Keratinocyte (primary cell): ENCODE data around the gene RAE1. TPM values are rescaled to one million over a fixed set of nuclear protein-coding genes. Genes with fewer than 3 reads are reported as not detected.

Experiments
- DNase-seq: peaks from one replicate; pipeline ENCODE4 v3.0.0-alpha.2; 2011; ENCODE audit warnings: low read depth, missing footprints, low spot score
- FAIRE-seq: peaks from 2 replicates; lab custom pipeline; 2011; peaks lifted over from hg19 to GRCh38; lab: Jason Lieb, UNC
- H2AFZ ChIP-seq: 2 replicates; pipeline ENCODE4 v1.6.0; 2012; ENCODE audit warnings: low read length, control low read depth, inconsistent platforms; ENCODE audit not compliant: control insufficient read depth
- H3K27ac ChIP-seq: 2 replicates; pipeline ENCODE4 v1.5.1; 2011; ENCODE audit warnings: low read length; ENCODE audit not compliant: control insufficient read depth, insufficient read depth
- H3K27me3 ChIP-seq: 3 replicates; pipeline ENCODE4 v1.6.0; 2011; ENCODE audit warnings: low read length; ENCODE audit not compliant: control insufficient read depth, insufficient read depth; ENCODE audit errors: extremely low read depth
- H3K36me3 ChIP-seq, 2 experiments: 2 replicates in 1 of 2; 3 replicates in 1 of 2; pipeline ENCODE4 v1.5.1; 2011; ENCODE audit warnings: low read length in 2 of 2, mild to moderate bottlenecking in 1 of 2; ENCODE audit not compliant: control insufficient read depth in 2 of 2, insufficient read depth in 2 of 2; ENCODE audit errors: extremely low read depth in 1 of 2
- H3K4me1 ChIP-seq: 3 replicates; pipeline ENCODE4 v1.5.1; 2011; ENCODE audit warnings: low read length; ENCODE audit not compliant: control insufficient read depth, insufficient read depth; ENCODE audit errors: extremely low read depth
- H3K4me2 ChIP-seq: 3 replicates; pipeline ENCODE4 v1.6.0; 2011; ENCODE audit warnings: low read depth, low read length; ENCODE audit not compliant: control insufficient read depth, insufficient read depth; ENCODE audit errors: extremely low read depth
- H3K4me3 ChIP-seq, 3 experiments: fragments of 200-600 bp in 1 of 3; sonication (generic) in 1 of 3; 2 replicates in 2 of 3; 3 replicates in 1 of 3; pipeline ENCODE4 v1.5.1; 2011 to 2016; ENCODE audit warnings: low read length in 3 of 3, mild to moderate bottlenecking in 3 of 3, control low read depth in 2 of 3, inconsistent platforms in 1 of 3, low read depth in 1 of 3, mixed read lengths in 1 of 3, mixed run types in 1 of 3, moderate library complexity in 1 of 3; ENCODE audit not compliant: control insufficient read depth in 2 of 3, insufficient read depth in 2 of 3; ENCODE audit errors: extremely low read depth in 1 of 3
- H3K79me2 ChIP-seq: 2 replicates; pipeline ENCODE4 v1.6.0; 2012; ENCODE audit warnings: low read length; ENCODE audit not compliant: control insufficient read depth, insufficient read depth
- H3K9ac ChIP-seq: 3 replicates; pipeline ENCODE4 v1.6.0; 2011; ENCODE audit warnings: low read length; ENCODE audit not compliant: control insufficient read depth, insufficient read depth; ENCODE audit errors: extremely low read depth
- H3K9me1 ChIP-seq: 3 replicates; pipeline ENCODE4 v1.6.0; 2011; ENCODE audit warnings: low read length; ENCODE audit not compliant: control insufficient read depth, insufficient read depth; ENCODE audit errors: extremely low read depth
- H3K9me3 ChIP-seq: 2 replicates; pipeline ENCODE4 v1.5.1; 2012; ENCODE audit warnings: low read depth, low read length; ENCODE audit not compliant: control insufficient read depth
- H4K20me1 ChIP-seq: 3 replicates; pipeline ENCODE4 v1.6.0; 2011; ENCODE audit warnings: low read length; ENCODE audit not compliant: control insufficient read depth, insufficient read depth; ENCODE audit errors: extremely low read depth
- CTCF ChIP-seq, 3 experiments: IDR thresholded peaks in 1 of 3; conservative IDR thresholded peaks in 1 of 3; optimal IDR thresholded peaks in 1 of 3; 2 replicates in 2 of 3; 3 replicates in 1 of 3; pipeline versions ENCODE3 to v1.5.1; 2011; ENCODE audit warnings: low read length in 3 of 3, mild to moderate bottlenecking in 3 of 3, moderate library complexity in 2 of 3, control low read depth in 1 of 3, inconsistent platforms in 1 of 3; ENCODE audit not compliant: insufficient read depth in 2 of 3; ENCODE audit errors: extremely low read depth in 1 of 3
- EZH2 ChIP-seq: IDR thresholded peaks from one replicate; pipeline ENCODE4 v1.6.1; 2012; ENCODE audit warnings: inconsistent platforms, mild to moderate bottlenecking, low read length, moderate library complexity
- dilution Hi-C: fragments of 300-500 bp; cut with MboI; formaldehyde crosslinking; loops from one replicate; pipeline ENCODE4 v1.7.0; 2020; ENCODE audit warnings: low sequenced_read_pairs; ENCODE audit not compliant: extremely low pct_ligation_motif_present
- polyA plus RNA-seq, 5 experiments: library from polyadenylated mRNA; depleted of rRNA in 3 of 5; stranded (reverse) in 3 of 5; stranded (forward) in 1 of 5; unstranded in 1 of 5; fragments of >200 nt; gene quantifications; 1 replicate in 1 of 5; 2 replicates in 3 of 5; 3 replicates in 1 of 5; pipeline versions ENCODE4 v1.2.1 to v1.2.3, GENCODE V29; 2011 to 2012; ENCODE audit warnings: missing spikeins in 2 of 5, low read depth in 1 of 5, low replicate concordance in 1 of 5

Gene RAE1
- polyA plus RNA-seq, 1 donor (not counting 4 experiments of a cell fraction or from before 2014, with no cell fraction given) = 32.4 TPM

- no peak overlapping the region for H3K9ac ChIP-seq
- peaks cover 47% of the 10 kb centered on the region for H3K27me3 ChIP-seq
- no peaks in the 10 kb centered on the region for H3K36me3 ChIP-seq
- dilution Hi-C loops = no loop called here
- H3K9me1 ChIP-seq = no peaks in the 10 kb centered on the region
- no peak overlapping the region for H3K4me2 ChIP-seq
- H3K4me3 ChIP-seq = no peak overlapping the region
- no peaks in the 10 kb centered on the region for H3K4me1 ChIP-seq
- no peak overlapping the region for H2AFZ ChIP-seq
- no peaks in the 10 kb centered on the region for H4K20me1 ChIP-seq
- H3K79me2 ChIP-seq = no peaks in the 10 kb centered on the region
- H3K27ac ChIP-seq = no peak overlapping the region
- no peak for FAIRE-seq
- TF ChIP-seq EZH2 (no peak), CTCF (optimal IDR thresholded peaks at IDR 0.05 in 1 of 3, IDR thresholded peaks at IDR 0.05 in 1 of 3, conservative IDR thresholded peaks at IDR 0.05 in 1 of 3; ENCODE audit: extremely low read depth in 1 of 3, insufficient read depth in 2 of 3, low read length in 3 of 3) (no peak)
- no peak for DNase-seq
- H3K9me3 ChIP-seq = no peaks in the 10 kb centered on the region
Measured at GRCh38 chr20:57413986-57414385, 62.9 kb downstream of the RAE1 start.

GRCh38 chr20:57414867-57415592 is 64.0 kb downstream of the RAE1 start:
- no peaks in the 10 kb centered on the region for H3K4me1 ChIP-seq
- H3K9ac ChIP-seq = no peak overlapping the region
- H3K27me3 ChIP-seq = peaks cover 48% of the 10 kb centered on the region
- H3K36me3 ChIP-seq = no peaks in the 10 kb centered on the region
- no peak overlapping the region for H2AFZ ChIP-seq
- no peak overlapping the region for H3K27ac ChIP-seq
- H4K20me1 ChIP-seq = no peaks in the 10 kb centered on the region
- H3K79me2 ChIP-seq = no peaks in the 10 kb centered on the region
- dilution Hi-C loops = no loop called here
- no peak for TF ChIP-seq CTCF (optimal IDR thresholded peaks at IDR 0.05 in 1 of 3, IDR thresholded peaks at IDR 0.05 in 1 of 3, conservative IDR thresholded peaks at IDR 0.05 in 1 of 3; ENCODE audit: extremely low read depth in 1 of 3, insufficient read depth in 2 of 3, low read length in 3 of 3)
- TF ChIP-seq EZH2 = no peak
- DNase-seq = no peak
- H3K9me3 ChIP-seq = no peaks in the 10 kb centered on the region
- H3K9me1 ChIP-seq = no peaks in the 10 kb centered on the region
- FAIRE-seq = no peak
- no peak overlapping the region for H3K4me2 ChIP-seq
- H3K4me3 ChIP-seq = no peak overlapping the region
